Skin epidermis (tissue), 12 donors: Measurements from ENCODE around the gene NEK10.
"Not testable (repeated sequence)": the region's sequence is repeated elsewhere in the genome, so short reads cannot be mapped to it uniquely, and the experiment has no call there.

Source experiments
- H3K27ac ChIP-seq, 21 experiments: fragments of 200-600 bp; sonication (generic) in 11 of 21; one replicate each; pipeline ENCODE4 v1.5.0; 2020; ENCODE audit warnings: mild to moderate bottlenecking in 3 of 21, inconsistent platforms in 2 of 21, moderate library complexity in 2 of 21
- H3K4me3 ChIP-seq, 7 experiments: fragments of 200-600 bp; sonication (generic) in 2 of 7; one replicate each; pipeline ENCODE4 v1.5.0; 2020; ENCODE audit warnings: inconsistent platforms in 2 of 7, mild to moderate bottlenecking in 2 of 7, moderate library complexity in 1 of 7

The NEK10 gene

GRCh38 chr3:27323087-27323570 is 46.1 kb downstream of the NEK10 start:
- Histone ChIP-seq H3K27ac (no peak overlapping the region), H3K4me3 (no peak overlapping the region)

DNA sequence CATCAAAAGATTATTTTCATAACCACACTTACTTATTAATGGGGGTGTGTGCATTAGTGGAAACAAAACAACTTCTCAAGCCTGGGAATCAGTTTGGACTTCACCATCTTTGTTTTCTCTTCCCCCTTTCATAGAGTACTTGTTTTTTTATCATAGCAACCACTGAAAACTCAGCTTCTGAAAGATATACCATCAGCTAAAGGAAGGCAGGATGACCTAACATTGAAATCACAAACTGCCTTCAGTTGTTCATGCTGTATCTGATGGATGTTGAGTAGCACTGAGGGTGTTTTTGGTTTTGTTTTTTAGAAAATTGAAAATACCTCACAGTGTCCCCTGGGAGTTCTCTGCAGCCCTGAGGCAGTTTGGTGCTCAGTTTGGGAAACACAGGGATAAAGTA is 46.5 kb downstream of the NEK10 start:
- H3K27ac ChIP-seq: no peak overlapping the region
- no peak overlapping the region for H3K4me3 ChIP-seq

DNA sequence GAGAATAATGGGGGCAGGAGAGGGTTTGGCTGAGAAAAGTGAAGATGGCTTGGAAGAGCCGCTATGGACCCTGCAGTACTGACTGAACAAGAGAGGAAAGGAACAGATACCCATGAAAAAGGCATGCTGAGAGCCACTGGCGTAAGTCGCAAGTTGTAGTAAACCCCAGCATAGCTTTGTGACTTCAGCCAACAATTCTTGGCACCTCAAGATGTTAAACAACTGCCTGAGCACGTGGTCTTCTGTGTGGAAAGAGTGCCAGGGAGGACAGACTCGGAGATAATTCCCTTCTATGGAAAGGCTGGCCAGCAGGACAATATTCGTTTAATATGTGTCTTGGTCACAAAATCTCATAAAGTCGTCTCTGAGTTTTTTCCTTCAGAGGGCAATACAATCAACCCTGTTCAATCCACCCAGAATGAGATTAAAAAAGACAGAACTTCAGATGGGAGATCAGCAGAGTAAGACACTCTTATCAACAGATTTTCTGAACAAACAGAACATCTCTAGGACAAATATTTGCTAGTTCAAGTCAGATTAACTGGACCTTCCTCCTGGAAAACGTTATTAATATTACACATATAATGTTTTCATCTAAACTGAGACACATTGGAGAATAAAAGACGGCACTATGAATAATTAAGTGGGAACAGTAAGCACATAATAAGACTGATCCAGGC is 49.2 kb downstream of the NEK10 start:
- Histone ChIP-seq H3K4me3 (no peak overlapping the region), H3K27ac (no peak overlapping the region)

- Histone ChIP-seq H3K4me3 (no peak overlapping the region), H3K27ac (no peak overlapping the region)
These were observed 49.9 kb downstream of the NEK10 start for GRCh38 chr3:27319304-27319703.

GRCh38 chr3:27317096-27317495 is 52.1 kb downstream of the NEK10 start:
- Histone ChIP-seq H3K27ac (no peak overlapping the region), H3K4me3 (no peak overlapping the region)

DNA sequence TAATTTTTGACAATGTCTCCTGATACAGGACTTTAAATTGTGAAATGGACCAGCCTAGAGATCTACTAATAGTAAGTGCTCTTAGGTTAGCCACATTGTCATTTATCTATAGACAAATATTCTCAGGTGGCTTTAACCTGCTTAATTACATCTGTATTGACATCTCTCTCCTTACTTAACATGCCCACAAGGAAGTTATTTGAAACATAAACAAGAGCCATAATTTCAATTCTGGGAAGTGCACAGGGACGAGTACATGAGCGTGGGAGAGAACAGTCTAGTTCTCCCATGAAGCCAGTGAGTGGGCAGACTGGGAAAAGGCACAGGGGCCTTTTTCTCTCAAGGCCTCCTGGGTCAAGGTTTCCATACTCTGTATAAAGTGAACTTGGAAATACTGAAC is 54.2 kb downstream of the NEK10 start:
- Histone ChIP-seq H3K27ac (no peak overlapping the region), H3K4me3 (no peak overlapping the region)

- H3K4me3 ChIP-seq: no peak overlapping the region
- no peak overlapping the region for H3K27ac ChIP-seq
These were observed 57.0 kb downstream of the NEK10 start for GRCh38 chr3:27312044-27312668.

DNA sequence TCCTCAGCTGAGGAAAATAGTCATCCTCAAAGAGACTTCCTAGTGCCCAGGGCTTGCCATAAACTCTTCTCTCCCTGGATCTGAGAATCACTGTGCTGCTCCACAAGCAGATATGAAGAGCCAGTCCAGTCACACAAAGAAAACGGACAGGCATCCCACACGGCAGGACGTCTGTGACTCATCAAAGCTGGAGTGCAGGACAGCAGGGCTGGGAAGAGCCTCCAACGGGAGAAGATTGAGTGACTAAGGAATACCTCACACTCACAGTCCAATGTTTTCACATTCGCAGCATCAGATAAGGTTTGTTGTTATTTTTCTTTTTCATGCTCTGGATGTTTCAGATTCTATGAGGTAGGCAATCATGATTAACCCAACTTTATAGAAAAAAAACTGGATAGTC is 57.8 kb downstream of the NEK10 start:
- no peak overlapping the region for H3K4me3 ChIP-seq
- no peak overlapping the region for H3K27ac ChIP-seq

- H3K27ac ChIP-seq: no peak overlapping the region
- H3K4me3 ChIP-seq: no peak overlapping the region
These were observed 58.5 kb downstream of the NEK10 start for GRCh38 chr3:27310688-27311087.

DNA sequence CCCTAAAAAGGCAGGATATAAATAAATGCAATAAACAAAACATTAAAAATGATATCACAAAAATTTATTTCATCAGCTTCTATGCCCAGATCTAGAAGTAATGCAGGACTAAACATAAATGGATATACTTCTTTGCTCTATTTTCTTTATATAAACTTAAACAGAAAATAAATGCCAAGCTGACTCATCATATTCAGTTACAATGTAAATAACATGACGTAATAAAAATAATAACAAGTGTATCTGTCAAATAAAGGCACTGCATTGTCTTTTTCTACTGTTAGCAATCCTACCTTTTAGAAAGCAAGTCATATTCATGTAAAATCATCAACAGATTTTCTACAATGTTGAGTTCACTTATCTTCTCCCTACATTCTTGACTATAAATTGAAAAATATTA is 61.6 kb downstream of the NEK10 start:
- H3K27ac ChIP-seq: no peak overlapping the region
- no peak overlapping the region for H3K4me3 ChIP-seq

DNA sequence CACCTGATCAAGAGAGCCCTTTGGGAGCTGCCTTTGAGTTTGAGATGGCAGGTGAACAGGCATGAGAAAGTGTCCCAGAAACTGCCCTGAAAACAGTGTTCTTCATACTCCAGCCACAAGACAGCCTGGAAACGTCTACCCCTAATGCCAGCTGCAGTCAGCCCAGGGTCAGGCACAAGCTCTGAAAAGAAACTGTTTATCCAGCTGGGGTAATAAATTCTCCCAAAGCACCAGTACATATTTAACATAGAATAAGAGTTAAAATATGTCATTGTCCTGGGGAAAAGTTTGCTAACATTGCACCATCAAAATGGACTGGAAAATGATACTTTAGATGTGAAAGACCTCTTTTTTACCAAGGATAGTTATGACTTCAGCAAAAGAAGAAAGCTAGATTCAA is 66.3 kb downstream of the NEK10 start:
- H3K4me3 ChIP-seq: no peak overlapping the region
- no peak overlapping the region for H3K27ac ChIP-seq

GRCh38 chr3:27298981-27299380 is 70.2 kb downstream of the NEK10 start:
- not testable (repeated sequence) for H3K27ac ChIP-seq, H3K4me3 ChIP-seq

GRCh38 chr3:27293939-27294338 is 75.2 kb downstream of the NEK10 start:
- Histone ChIP-seq H3K4me3 (no peak overlapping the region), H3K27ac (no peak overlapping the region)

DNA sequence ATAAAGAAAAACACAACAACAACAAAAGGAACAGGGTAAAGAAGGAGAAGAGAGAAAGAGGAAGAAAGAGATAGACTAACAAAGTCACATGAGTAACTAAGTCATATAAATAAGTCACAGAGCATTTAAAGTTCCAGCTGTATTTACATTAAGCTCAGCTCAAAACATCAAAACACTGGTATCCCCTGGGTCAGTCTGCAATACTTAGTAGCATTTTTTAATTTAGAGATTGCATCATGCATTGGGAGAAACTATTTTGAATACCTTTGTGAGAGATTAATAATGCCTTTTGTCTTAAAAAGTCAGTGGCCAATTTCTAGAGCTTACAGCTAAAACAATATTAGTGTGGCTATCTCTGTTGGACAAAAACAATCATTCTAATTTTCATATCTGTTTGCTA is 78.4 kb downstream of the NEK10 start:
- Histone ChIP-seq H3K27ac (no peak overlapping the region), H3K4me3 (no peak overlapping the region)

GRCh38 chr3:27289769-27290413 is 79.3 kb downstream of the NEK10 start:
- H3K4me3 ChIP-seq: no peak overlapping the region
- H3K27ac ChIP-seq: no peak overlapping the region

GRCh38 chr3:27287052-27287451 is 82.1 kb downstream of the NEK10 start:
- no peak overlapping the region for H3K27ac ChIP-seq
- no peak overlapping the region for H3K4me3 ChIP-seq

- H3K4me3 ChIP-seq, H3K27ac ChIP-seq: not testable (repeated sequence)
These were observed 82.7 kb downstream of the NEK10 start for GRCh38 chr3:27286467-27286866.

- Histone ChIP-seq H3K27ac (no peak overlapping the region), H3K4me3 (no peak overlapping the region)
These were observed 83.5 kb downstream of the NEK10 start for GRCh38 chr3:27285668-27286067.

DNA sequence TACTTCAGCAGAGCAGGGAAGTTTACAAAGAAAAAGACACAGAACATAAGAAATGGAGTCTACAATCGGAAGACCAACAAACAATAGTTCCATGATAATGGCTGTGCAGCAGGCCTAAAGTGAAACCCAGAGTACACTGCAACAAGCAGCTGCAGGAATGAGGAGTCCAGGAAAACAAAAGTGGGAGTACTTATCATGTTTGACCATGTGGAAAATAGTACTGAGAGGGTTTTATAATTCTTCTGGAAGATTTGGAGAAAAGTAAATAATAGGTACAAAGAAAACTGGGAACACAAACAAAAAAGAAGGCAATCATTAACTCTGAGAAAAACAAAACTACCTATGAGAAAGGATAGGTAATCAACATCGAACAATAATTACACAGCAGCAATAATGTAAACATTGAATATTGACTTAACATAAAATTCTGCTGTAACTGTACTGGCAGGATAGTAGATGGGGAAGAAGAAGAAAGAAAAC is 87.5 kb downstream of the NEK10 start:
- Histone ChIP-seq H3K27ac (no peak overlapping the region), H3K4me3 (no peak overlapping the region)

GRCh38 chr3:27279123-27279522 is 90.1 kb downstream of the NEK10 start:
- Histone ChIP-seq H3K27ac (no peak overlapping the region), H3K4me3 (no peak overlapping the region)

- Histone ChIP-seq H3K27ac (no peak overlapping the region), H3K4me3 (no peak overlapping the region)
These were observed 90.7 kb downstream of the NEK10 start for GRCh38 chr3:27278383-27279055.
